ENCODE data around the gene CFAP119.

DNA sequence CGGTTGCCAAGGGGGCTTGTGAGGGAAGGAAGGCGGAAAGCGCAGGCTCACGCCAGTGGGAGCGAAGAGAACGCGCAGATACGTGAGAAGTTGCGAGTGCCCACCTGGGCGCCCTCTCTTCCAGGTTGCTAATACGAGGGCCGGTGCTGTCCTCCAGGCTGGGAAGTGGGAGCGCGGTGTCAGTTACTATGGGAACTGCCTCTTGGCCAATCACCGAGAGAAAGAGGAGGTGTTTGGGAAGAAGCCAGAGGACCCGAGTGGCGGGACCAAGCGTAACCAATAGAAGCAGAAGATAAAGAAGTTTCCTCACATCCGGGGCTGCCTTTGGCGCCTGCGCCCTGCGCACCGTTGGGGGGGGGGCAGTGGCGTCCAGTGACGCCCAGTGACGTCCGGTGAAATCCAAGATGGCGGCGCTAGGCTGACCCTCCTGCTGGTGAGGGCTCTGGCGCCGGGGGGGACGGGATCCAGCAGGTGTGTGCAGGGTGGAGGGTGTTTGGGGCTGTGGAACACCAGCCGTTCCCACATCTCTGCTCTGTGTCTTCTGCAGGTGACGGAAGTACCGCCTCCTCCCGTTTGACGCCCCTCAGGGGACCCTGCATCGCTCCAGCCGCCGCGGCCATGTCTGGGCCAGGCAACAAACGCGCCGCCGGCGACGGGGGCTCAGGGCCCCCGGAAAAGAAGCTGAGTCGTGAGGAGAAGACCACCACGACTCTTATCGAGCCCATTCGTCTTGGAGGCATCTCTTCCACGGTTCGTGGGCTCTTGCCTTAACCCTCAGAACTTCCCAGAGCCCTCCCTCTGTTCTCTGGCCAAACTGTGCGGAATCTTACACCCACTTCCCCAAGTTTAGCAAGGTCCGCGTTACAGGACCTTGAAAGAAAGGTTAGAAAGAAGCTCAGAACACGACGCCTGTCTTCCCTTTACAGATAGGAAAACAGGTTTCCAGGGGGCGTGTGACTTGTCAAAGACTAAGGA lies at the start of gene CFAP119, which contains the start of gene RNF40:
- TF ChIP-seq SPI1 (IDR thresholded peaks at IDR 0.05; ENCODE audit: low read depth, low read length) (peak; percentile 72), POLR2A (IDR thresholded peaks at IDR 0.05; ENCODE audit: low read depth, low read length) (peak; percentile 83)
